AG04449 (cell line): ENCODE data around the gene ECSCR.

Source experiments
- CTCF ChIA-PET: fragments of 350-600 bp; formaldehyde crosslinking; extraction: SDS; loops from one replicate; lab custom pipeline; 2021; ENCODE audit warnings: antibody characterized with exemption; lab: Yijun Ruan, JAX
- POLR2A ChIA-PET: fragments of 400-600, 350-600 bp; formaldehyde crosslinking; extraction: SDS; loops from one replicate; lab custom pipeline; 2020; ENCODE audit warnings: antibody characterized with exemption, inconsistent platforms; lab: Yijun Ruan, JAX
- DNase-seq: peaks from one replicate; pipeline ENCODE4 v3.0.0-alpha.2; 2010; ENCODE audit warnings: low read depth, low spot score
- H3K4me3 ChIP-seq: 2 replicates; pipeline ENCODE4 v1.5.1; 2011; ENCODE audit warnings: low read depth, mild to moderate bottlenecking, control low read depth, low read length
- TF ChIP-seq, protein P1 (sequence below): IDR thresholded peaks from one replicate; pipeline ENCODE4 v1.5.1; 2011; ENCODE audit warnings: mild to moderate bottlenecking, moderate library complexity, low read length, control low read depth, inconsistent platforms; ENCODE audit not compliant: insufficient read depth; ENCODE audit errors: missing control alignments

The ECSCR gene

DNA sequence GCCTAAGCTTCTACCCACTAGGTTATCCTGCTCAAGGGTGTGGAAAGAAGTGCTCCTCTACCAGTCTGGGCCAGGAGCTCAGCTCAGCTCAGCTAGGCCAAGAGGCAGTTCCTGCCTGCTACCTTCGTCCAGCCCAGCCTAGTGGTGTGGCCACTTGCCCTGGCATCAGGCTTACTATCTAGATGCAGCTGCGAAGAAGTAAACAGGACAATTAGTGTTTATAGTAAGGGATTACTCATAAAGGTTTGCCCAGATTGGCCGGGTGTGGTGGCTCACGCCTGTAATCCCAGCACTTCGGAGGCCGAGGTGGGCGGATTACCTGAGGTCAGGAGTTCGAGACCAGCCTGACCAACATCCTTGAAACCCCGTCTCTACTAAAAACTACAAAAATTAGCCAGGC lies 45.9 kb downstream of the ECSCR start:
- no peak for DNase-seq
- TF ChIP-seq, protein P1, sequence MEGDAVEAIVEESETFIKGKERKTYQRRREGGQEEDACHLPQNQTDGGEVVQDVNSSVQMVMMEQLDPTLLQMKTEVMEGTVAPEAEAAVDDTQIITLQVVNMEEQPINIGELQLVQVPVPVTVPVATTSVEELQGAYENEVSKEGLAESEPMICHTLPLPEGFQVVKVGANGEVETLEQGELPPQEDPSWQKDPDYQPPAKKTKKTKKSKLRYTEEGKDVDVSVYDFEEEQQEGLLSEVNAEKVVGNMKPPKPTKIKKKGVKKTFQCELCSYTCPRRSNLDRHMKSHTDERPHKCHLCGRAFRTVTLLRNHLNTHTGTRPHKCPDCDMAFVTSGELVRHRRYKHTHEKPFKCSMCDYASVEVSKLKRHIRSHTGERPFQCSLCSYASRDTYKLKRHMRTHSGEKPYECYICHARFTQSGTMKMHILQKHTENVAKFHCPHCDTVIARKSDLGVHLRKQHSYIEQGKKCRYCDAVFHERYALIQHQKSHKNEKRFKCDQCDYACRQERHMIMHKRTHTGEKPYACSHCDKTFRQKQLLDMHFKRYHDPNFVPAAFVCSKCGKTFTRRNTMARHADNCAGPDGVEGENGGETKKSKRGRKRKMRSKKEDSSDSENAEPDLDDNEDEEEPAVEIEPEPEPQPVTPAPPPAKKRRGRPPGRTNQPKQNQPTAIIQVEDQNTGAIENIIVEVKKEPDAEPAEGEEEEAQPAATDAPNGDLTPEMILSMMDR = no peak
- CTCF ChIA-PET = interaction anchor here (9.7 kb wide), 1 partner anchor 100 kb away, joined by 103 read pairs; no protein-coding TSS in a partner anchor
- no peak overlapping the region for H3K4me3 ChIP-seq
- POLR2A ChIA-PET = no interaction called here

DNA sequence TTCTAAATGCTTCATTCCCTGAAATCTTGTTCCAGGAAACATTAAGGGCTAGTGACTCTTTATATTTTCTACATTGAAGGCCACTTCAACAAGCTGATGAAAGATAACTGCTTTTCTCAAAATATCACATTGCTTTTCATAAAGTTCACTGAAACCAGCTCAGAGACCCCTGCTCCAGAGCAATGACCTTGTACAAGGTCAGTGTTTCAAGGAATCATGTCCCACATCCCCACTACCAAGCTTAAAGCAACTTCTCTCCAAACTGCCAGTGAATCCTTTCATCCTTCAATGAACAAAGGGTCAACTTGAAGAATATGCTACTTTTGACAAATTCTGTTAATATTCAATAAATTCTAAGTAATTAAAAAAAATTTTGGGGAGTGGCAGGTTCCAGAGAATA lies 46.7 kb downstream of the ECSCR start:
- POLR2A ChIA-PET = no interaction called here
- CTCF ChIA-PET = interaction anchor here (1.5 to 9.7 kb wide), 2 partner anchors 101 to 218 kb away, joined by 5 to 103 read pairs; no protein-coding TSS in a partner anchor
- TF ChIP-seq, protein P1 = no peak
- no peak for DNase-seq
- no peak overlapping the region for H3K4me3 ChIP-seq

DNA sequence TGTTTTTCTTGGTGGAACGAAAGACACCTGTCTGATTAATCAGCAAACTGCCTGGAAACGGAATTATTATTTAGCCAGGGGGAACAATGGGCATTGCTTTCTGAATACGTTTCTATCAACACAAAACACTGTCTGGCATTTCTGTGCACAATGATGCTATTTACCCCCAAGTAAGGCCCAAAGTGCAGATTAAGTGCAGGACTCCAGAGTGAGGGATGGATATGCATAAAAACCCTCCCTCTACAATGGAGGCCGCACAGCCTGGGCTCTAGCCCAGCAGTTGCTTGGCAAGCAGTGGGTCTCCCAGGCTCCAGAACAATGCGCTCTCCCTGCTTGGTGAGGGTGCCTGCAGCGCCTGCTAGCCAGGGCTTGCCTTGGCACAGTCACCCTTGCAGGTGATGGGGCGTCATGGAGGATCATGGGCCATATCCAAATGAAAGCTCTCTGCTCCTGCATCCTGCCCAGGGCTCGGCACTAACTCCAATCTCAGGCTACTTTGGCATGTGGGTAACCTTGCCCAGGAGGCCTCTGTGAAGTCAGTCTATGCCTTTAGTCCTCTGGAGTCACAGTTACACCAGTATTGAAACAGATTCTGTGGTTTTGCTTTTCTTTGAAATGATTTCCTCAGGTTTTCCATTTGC lies 47.2 kb downstream of the ECSCR start:
- no peak for DNase-seq
- H3K4me3 ChIP-seq = no peak overlapping the region
- POLR2A ChIA-PET = no interaction called here
- TF ChIP-seq, protein P1 = no peak
- CTCF ChIA-PET = interaction anchor here (1.2 to 9.7 kb wide), 4 partner anchors 7 to 218 kb away, joined by 3 to 103 read pairs (median 6); partner anchors contain the start of gene STING1

DNA sequence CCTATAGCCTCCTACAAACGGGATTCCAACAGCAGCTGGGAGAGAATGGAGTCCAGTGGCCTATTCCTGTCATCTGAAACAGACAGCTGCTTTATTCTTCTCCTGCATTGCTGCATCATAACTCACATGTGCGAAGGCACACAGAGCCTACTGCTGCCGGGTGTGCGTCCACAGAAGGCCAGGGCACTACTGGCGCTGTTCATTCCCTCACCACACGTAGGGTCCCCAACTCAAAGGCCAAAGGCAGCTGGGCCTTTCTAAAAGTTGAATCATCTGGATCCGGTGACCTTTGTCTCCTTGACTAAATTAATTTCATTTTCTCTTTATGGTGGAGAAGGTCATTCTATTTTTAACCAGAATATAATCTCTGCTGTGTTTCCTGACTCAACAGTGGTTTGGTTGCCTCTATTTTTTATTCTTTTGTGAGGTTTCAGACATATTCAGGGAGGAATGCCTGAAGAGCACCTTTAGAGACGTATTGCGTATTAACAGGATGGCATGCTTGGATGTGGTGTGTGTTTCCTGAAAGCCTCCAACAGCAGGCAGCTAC lies 47.9 kb downstream of the ECSCR start:
- ChIA-PET CTCF (interaction anchor here (0.9 to 9.7 kb wide), 4 partner anchors 8 to 102 kb away, joined by 3 to 103 read pairs (median 5); partner anchors contain the start of gene STING1), POLR2A (no interaction called here)
- no peak for DNase-seq
- TF ChIP-seq, protein P1 = no peak
- H3K4me3 ChIP-seq = no peak overlapping the region

DNA sequence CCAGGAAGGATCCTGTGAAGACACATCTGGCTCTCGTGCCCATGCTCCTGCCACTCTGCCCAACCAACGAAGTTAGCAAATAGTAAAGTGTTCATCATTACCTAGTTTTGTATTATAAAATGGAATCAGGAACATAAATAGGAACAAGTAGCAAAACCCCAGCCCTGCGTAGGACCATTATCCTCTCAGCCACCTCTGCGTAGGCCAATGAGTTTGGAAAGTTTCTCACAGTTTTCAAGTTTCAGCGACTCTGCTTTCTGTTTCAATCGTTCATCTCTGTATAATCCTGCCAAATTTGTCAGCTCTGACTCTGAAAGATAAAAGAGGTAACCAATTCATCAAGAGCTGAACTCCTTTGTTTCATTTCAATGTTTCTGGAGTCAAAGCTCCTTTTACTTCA lies 48.6 kb downstream of the ECSCR start:
- no peak for DNase-seq
- no peak overlapping the region for H3K4me3 ChIP-seq
- CTCF ChIA-PET = interaction anchor here (0.9 to 9.7 kb wide), 4 partner anchors 9 to 103 kb away, joined by 3 to 103 read pairs (median 5); partner anchors contain the start of gene STING1
- TF ChIP-seq, protein P1 = no peak
- POLR2A ChIA-PET = no interaction called here

DNA sequence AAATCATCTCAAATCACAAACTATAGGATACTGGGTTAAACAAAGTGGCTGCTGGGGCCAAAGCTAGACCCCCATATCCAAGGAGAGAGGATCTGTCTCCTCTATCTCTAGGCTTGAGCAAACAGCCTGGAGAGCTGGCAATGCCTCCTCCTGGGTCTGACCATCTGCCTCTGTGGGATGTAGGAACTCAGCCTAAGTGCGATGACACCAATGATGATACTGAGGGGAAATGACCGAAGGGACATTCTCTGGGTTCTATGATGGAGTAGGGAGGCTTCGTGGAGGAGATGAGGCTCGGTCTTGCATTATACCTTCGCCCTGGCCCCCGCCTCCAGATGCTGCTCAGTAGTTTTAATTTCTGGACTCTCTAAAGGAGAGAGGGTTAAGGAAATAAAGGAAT lies 49.4 kb downstream of the ECSCR start:
- CTCF ChIA-PET = interaction anchor here (2.2 to 9.7 kb wide), 2 partner anchors 9 to 103 kb away, joined by 7 to 103 read pairs; no protein-coding TSS in a partner anchor
- POLR2A ChIA-PET = no interaction called here
- H3K4me3 ChIP-seq = no peak overlapping the region
- DNase-seq = no peak
- TF ChIP-seq, protein P1 = no peak
